SJSA1 (cell line): ENCODE measurements around the gene CCBE1. TPM values are rescaled to one million over a fixed set of nuclear protein-coding genes. Genes with fewer than 3 reads are reported as not detected.
A peak's percentile ranks its signal among the peaks of the same experiment; 100 is the strongest.
"Not testable (repeated sequence)": the region's sequence is repeated elsewhere in the genome, so short reads cannot be mapped to it uniquely, and the experiment has no call there.

ENCODE experiments used
- DNase-seq, 2 experiments: peaks; one replicate each; pipeline ENCODE4 v3.0.0-alpha.2; 2015 to 2020; ENCODE audit warnings: low spot score in 2 of 2, low read depth in 1 of 2
- H3K27ac ChIP-seq: fragments of 250-450 bp; sonication (Bioruptor Pico); 2 replicates; pipeline ENCODE4 v1.5.1; 2020; ENCODE audit warnings: mild to moderate bottlenecking, moderate library complexity
- H3K27me3 ChIP-seq: fragments of 250-450 bp; sonication (Bioruptor Pico); replicated peaks from 2 replicates; pipeline ENCODE4 v1.5.1; 2020; ENCODE audit warnings: mild to moderate bottlenecking, moderate library complexity
- H3K36me3 ChIP-seq: fragments of 250-450 bp; sonication (Bioruptor Pico); 2 replicates; pipeline ENCODE4 v1.5.1; 2020; ENCODE audit warnings: mild to moderate bottlenecking
- H3K4me1 ChIP-seq: fragments of 250-450 bp; sonication (Bioruptor Pico); replicated peaks from 2 replicates; pipeline ENCODE4 v1.6.1; 2021; ENCODE audit warnings: mild to moderate bottlenecking
- H3K4me3 ChIP-seq: fragments of 250-450 bp; sonication (Bioruptor Pico); 2 replicates; pipeline ENCODE4 v1.5.1; 2020; ENCODE audit warnings: mild to moderate bottlenecking
- H3K9me3 ChIP-seq: fragments of 250-450 bp; sonication (Bioruptor Pico); replicated peaks from 2 replicates; pipeline ENCODE4 v1.5.1; 2020; ENCODE audit warnings: mild to moderate bottlenecking
- total RNA-seq: library from RNA; depleted of rRNA; stranded (reverse); fragments of >200 nt; shearing (Covaris generic); gene quantifications from 2 replicates; pipeline ENCODE4 v1.2.3, GENCODE V29; 2014

CCBE1 gene
- total RNA-seq, 1 experiment from 2014 or later = 5.1 TPM

- Histone ChIP-seq H3K9me3 (no peaks in the 10 kb centered on the region), H3K27ac (no peak overlapping the region), H3K36me3 (no peaks in the 10 kb centered on the region), H3K4me3 (no peak overlapping the region), H3K27me3 (no peaks in the 10 kb centered on the region), H3K4me1 (no peaks in the 10 kb centered on the region; the same call in 1 of the 2 replicates)
- no peak for DNase-seq
Observed at GRCh38 chr18:59650266-59650820, 46.9 kb downstream of the CCBE1 start.

- DNase-seq = no peak
- no peaks in the 10 kb centered on the region; the same call in 1 of the 2 replicates for H3K4me1 ChIP-seq
- no peak overlapping the region for H3K27ac ChIP-seq
- no peak overlapping the region for H3K4me3 ChIP-seq
- H3K36me3 ChIP-seq = no peaks in the 10 kb centered on the region
- no peaks in the 10 kb centered on the region for H3K9me3 ChIP-seq
- no peaks in the 10 kb centered on the region for H3K27me3 ChIP-seq
Observed at GRCh38 chr18:59649591-59649990, 47.6 kb downstream of the CCBE1 start.

GRCh38 chr18:59648469-59648868 is 48.8 kb downstream of the CCBE1 start:
- not testable (repeated sequence) for H3K27me3 ChIP-seq, H3K4me3 ChIP-seq, DNase-seq, H3K4me1 ChIP-seq, H3K9me3 ChIP-seq, H3K27ac ChIP-seq, H3K36me3 ChIP-seq

GRCh38 chr18:59646963-59647307 is 50.3 kb downstream of the CCBE1 start:
- Histone ChIP-seq H3K9me3 (no peaks in the 10 kb centered on the region), H3K27ac (no peak overlapping the region), H3K4me3 (no peak overlapping the region), H3K4me1 (no peaks in the 10 kb centered on the region; the same call in 1 of the 2 replicates), H3K36me3 (no peaks in the 10 kb centered on the region), H3K27me3 (no peaks in the 10 kb centered on the region)
- DNase-seq = no peak

DNA sequence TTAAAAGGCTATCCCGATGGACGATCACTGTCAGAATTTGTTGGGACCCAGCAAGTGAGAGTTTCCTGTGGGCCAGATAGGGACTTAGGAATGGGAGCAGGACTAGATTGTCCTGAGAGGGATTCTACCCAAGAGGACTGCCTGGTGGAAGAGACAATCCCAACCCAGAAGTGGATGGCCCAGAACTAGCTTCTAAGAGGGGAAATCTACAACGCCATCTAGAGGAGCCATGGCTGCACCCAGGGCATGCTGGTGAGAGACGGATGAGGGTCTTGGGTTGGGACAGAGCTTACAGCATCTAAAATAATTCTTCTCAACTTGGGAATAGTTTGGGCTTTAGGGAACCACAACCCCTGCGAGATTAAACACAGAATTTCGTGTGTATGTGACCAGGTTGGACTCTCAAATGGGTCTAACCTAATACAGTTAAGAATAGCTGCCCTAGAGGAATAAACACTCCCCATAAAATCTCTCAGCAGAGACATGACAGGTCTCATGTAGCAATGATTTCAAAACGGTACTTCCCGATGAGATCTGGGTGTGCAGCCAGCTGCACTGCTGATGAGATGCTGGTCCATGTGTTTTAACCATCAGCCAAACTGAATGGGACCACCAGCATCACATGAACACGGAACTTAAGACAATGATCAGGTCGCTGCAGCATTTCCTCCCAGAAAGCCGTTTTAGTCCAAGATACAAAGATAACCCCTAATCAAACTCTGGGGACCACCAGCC is 50.8 kb downstream of the CCBE1 start:
- no peak overlapping the region for H3K4me3 ChIP-seq
- H3K27me3 ChIP-seq = no peaks in the 10 kb centered on the region
- H3K27ac ChIP-seq = no peak overlapping the region
- H3K9me3 ChIP-seq = no peaks in the 10 kb centered on the region
- DNase-seq = no peak
- no peaks in the 10 kb centered on the region; the same call in 1 of the 2 replicates for H3K4me1 ChIP-seq
- no peaks in the 10 kb centered on the region for H3K36me3 ChIP-seq

- Histone ChIP-seq H3K27me3 (no peaks in the 10 kb centered on the region), H3K4me1 (no peaks in the 10 kb centered on the region; the same call in 1 of the 2 replicates), H3K9me3 (no peaks in the 10 kb centered on the region), H3K36me3 (no peaks in the 10 kb centered on the region), H3K4me3 (no peak overlapping the region), H3K27ac (no peak overlapping the region)
- no peak for DNase-seq
Observed at GRCh38 chr18:59643740-59644139, 53.5 kb downstream of the CCBE1 start.

GRCh38 chr18:59640721-59641120 is 56.5 kb downstream of the CCBE1 start:
- no peaks in the 10 kb centered on the region for H3K9me3 ChIP-seq
- no peaks in the 10 kb centered on the region for H3K36me3 ChIP-seq
- H3K4me3 ChIP-seq = no peak overlapping the region
- H3K4me1 ChIP-seq = no peaks in the 10 kb centered on the region
- H3K27ac ChIP-seq = no peak overlapping the region
- no peaks in the 10 kb centered on the region for H3K27me3 ChIP-seq
- no peak for DNase-seq

DNA sequence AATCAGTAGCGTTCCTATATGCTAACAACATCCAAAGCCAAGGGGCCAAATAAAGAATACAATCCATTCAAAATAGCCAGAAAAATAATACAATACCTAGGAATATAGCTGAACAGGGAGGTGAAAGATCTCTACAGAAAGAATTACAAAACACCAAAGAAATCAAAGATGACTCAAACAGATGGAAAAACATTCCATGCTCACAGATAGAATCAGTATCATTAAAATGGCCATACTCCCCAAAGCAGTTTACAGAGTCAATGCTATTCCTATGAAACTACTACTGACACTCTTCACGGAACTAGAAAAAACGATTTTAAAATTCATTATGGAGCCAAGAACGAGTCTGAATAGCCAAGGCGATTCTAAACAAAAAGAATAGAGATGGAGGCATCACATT is 57.4 kb downstream of the CCBE1 start:
- Histone ChIP-seq H3K36me3 (no peaks in the 10 kb centered on the region), H3K27ac (no peak overlapping the region), H3K4me1 (no peaks in the 10 kb centered on the region), H3K27me3 (no peaks in the 10 kb centered on the region), H3K4me3 (no peak overlapping the region), H3K9me3 (no peaks in the 10 kb centered on the region)
- no peak for DNase-seq

DNA sequence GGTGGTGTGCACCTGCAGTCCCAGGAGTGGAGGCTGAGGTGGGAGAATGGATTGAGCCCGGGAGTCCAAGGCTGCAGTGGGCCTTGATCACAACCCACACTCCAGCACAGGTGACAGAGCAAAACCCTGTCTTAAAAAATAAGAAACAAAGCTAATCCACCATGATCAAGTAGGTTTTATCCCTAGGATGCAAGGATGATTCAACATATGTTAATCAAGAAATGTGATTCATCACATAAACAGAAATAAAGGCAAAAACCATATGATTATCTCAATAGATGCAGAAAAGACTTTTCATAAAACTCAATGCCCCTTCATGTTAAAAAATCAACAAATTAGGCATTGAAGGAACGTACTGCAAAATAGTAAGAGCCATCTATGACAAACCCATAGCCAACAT is 58.1 kb downstream of the CCBE1 start:
- Histone ChIP-seq H3K9me3 (no peaks in the 10 kb centered on the region), H3K4me3 (no peak overlapping the region), H3K27ac (no peak overlapping the region), H3K27me3 (no peaks in the 10 kb centered on the region), H3K36me3 (no peaks in the 10 kb centered on the region), H3K4me1 (peaks cover 2% of the 10 kb centered on the region; the same call in 1 of the 2 replicates)
- no peak for DNase-seq

DNA sequence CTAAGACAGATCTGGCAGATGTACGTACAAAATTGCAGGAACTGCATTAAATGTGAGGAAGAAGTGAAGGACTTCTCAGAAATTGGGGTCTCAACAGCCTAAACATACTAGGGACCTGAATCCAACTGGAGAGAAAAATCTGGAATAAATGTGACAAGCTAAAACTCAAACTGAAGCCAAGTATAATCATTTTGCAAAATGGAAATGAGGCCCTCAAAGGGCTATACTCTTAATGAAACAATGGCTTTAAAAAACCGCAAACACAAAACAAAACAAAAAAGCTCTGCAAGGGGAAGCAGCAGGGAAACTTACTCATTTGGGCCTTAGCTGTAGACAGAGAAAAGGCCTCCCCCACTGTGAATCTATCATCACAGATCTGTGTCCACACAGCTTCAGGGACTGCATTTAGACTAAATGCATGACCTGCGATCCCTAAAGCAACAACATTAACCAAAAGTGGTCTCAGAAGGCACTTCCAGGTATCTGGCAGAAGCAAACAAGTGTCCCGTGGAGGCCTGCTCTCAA is 63.2 kb downstream of the CCBE1 start:
- Histone ChIP-seq H3K4me3 (no peak overlapping the region), H3K4me1 (peaks cover 9% of the 10 kb centered on the region; the same call in 1 of the 2 replicates), H3K36me3 (no peaks in the 10 kb centered on the region), H3K9me3 (no peaks in the 10 kb centered on the region), H3K27ac (no peak overlapping the region), H3K27me3 (no peaks in the 10 kb centered on the region)
- no peak for DNase-seq

DNA sequence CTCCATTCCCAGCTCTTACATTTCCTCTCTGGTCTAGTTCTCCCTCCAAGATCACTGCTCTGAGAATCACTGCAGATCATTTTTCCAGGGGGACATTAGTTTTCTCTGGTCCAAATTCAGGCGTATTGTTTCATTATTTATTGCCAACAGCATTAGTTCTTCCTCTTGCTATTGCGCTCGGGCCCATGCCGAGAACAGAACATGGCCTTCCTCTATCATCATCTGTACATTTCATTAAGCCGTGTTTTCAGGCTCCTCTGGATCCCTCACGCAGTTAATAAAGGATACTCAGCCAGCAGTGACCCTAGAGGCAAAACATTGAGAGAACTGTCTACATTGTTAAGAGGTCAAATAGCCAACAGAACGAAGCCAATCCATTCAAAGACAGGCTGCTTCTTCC is 63.9 kb downstream of the CCBE1 start:
- H3K9me3 ChIP-seq = no peaks in the 10 kb centered on the region
- no peaks in the 10 kb centered on the region for H3K36me3 ChIP-seq
- peaks cover 9% of the 10 kb centered on the region; the same call in 1 of the 2 replicates for H3K4me1 ChIP-seq
- H3K27ac ChIP-seq = no peak overlapping the region
- DNase-seq = no peak
- no peak overlapping the region for H3K4me3 ChIP-seq
- H3K27me3 ChIP-seq = no peaks in the 10 kb centered on the region

DNA sequence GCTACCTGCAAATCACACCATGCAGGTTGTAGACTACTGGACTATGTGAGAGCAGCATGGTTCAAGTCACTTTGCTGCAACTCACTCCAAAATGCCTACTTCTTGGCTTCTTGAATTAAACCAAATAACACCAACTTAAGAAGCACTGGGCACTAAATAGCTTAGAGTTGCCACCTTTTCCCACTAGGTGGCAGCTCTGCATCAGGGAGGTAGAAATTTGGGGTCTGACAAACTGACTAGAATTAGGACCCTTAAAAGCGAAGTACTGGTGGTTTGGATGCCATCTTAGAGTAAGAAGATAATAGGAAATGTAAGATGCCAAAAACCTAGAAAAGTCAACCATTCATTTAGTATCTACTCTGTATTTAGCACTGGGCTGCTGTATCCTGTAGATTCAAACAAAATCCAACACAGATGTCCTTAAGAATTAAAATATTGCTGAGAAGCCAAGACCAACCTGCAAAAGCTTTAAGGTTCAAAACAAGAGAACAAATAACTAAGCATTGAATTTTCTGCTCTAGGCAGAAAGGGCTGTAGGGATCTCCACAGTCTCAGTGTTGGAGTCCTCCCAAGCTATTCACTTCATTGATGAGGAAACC is 65.5 kb downstream of the CCBE1 start:
- no peak overlapping the region for H3K27ac ChIP-seq
- H3K9me3 ChIP-seq = no peaks in the 10 kb centered on the region
- peaks cover 9% of the 10 kb centered on the region; the same call in 1 of the 2 replicates for H3K4me1 ChIP-seq
- H3K4me3 ChIP-seq = no peak overlapping the region
- no peaks in the 10 kb centered on the region for H3K27me3 ChIP-seq
- peak in 1 of 2 experiments; percentile 48 for DNase-seq
- no peaks in the 10 kb centered on the region for H3K36me3 ChIP-seq

DNA sequence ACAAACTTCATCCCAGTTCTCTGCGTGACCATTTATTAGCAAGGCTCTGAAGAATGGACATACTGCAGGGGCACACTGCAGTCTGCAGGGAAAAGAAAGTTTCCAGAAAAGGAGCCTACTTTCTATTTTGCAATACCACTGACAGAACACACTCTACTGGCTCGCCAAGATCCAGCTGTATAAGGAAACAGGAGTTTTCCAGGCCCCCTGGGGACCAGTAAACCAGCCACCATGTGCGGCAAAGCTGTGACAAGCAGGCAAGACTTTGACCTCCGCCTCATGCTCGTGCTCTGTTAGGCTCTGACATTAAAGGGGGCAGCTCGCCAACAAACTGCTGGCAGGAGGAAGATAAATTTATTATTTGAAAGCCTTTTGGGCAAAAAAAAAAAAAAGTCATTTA is 67.3 kb downstream of the CCBE1 start:
- H3K9me3 ChIP-seq = no peaks in the 10 kb centered on the region
- no peak overlapping the region for H3K27ac ChIP-seq
- H3K4me1 ChIP-seq = peaks cover 10% of the 10 kb centered on the region
- H3K36me3 ChIP-seq = no peaks in the 10 kb centered on the region
- no peaks in the 10 kb centered on the region for H3K27me3 ChIP-seq
- no peak for DNase-seq
- H3K4me3 ChIP-seq = no peak overlapping the region

DNA sequence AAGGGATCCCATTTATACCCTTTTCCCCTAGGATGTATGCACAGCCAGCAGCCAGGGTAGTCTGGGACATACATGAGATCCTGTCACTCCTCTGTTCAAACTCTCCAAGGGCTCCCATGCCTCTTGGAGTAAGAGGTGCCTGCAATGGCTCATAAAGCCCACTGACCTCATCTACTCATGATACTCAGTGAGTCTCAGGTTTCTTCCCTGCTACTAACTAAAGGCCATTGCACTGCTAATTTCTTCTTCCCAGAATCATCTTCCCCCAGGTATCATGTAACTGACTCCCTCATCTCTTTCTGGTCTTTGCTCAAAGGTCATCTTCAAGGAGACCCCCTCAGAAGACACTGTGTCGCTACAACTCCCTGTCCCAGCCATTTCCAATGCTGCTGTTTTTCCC is 68.2 kb downstream of the CCBE1 start:
- H3K4me1 ChIP-seq = peaks cover 15% of the 10 kb centered on the region
- no peak overlapping the region for H3K4me3 ChIP-seq
- no peak overlapping the region for H3K27ac ChIP-seq
- H3K9me3 ChIP-seq = no peaks in the 10 kb centered on the region
- no peaks in the 10 kb centered on the region for H3K36me3 ChIP-seq
- no peaks in the 10 kb centered on the region for H3K27me3 ChIP-seq
- DNase-seq = no peak
